Ureter (tissue), 1 donor: ENCODE data around the gene SH3TC1. TPM values are rescaled to one million over a fixed set of nuclear protein-coding genes. Genes with fewer than 3 reads are reported as not detected.

Source experiments
- DNase-seq: peaks from one replicate; pipeline ENCODE4 v3.0.0-alpha.2; 2020; ENCODE audit warnings: low spot score
- total RNA-seq: library from RNA; stranded (reverse); gene quantifications from one replicate; pipeline ENCODE4 v1.2.4, GENCODE V29; 2023
- donor health status: DM: yes; HTN: yes; CAD: no.

The SH3TC1 gene
- total RNA-seq, 1 donor from 2014 or later, result 87.0 TPM

DNA sequence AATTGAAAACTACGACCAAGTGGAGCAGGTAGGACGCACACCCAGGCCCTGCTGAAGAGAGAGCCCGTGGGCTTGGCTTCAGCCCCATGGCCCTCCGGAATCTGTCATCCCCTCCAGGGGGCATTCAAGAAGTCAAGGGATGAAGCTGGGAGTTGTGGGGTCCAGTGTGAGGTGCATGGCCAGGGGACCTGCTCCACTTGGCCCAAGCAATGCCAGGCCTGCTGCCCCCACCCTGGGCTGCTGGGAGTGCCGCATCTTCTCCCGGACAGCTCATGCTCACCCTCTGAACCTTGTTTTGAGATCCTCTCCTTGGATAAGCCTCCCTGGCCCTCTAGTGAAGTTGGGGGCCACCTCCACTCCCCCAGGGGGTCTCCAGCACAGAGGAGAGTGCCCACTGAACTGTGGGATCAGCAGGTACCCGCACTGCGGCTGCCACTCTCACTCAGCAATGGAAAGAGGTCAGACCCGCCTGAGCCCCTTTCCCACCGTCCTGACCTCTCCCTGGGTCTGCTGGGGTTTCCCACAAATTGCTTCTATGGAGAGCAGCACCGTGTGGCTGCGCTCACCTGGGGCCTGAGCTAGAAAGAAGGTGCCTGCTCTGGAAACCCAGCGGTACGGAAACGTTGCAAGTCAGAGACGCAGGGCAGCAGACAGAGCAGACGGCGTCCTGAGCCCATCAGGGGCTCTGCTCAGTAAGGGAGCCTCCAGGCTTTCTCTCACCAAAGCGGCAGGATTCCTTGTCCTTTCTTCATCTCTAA lies 35.5 kb upstream of the SH3TC1 start:
- no peak for DNase-seq

DNA sequence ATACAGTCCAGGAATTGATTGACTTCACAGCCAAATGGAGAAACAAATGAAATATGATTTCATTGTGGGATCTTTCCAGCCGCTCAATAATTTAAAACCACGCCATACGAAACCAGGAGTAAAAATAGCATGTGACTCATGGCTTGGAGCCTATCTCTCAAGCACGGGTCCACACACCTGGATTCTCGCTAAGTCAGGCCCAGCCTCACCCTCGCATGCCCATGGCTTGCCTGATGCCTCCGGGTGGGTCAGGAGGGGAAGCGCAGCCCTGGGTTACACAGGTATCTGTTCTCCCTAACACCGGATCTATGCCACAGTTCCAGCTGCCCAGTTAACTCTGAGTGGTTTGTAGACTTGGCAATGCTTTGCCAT lies 34.9 kb upstream of the SH3TC1 start:
- DNase-seq, result no peak

DNA sequence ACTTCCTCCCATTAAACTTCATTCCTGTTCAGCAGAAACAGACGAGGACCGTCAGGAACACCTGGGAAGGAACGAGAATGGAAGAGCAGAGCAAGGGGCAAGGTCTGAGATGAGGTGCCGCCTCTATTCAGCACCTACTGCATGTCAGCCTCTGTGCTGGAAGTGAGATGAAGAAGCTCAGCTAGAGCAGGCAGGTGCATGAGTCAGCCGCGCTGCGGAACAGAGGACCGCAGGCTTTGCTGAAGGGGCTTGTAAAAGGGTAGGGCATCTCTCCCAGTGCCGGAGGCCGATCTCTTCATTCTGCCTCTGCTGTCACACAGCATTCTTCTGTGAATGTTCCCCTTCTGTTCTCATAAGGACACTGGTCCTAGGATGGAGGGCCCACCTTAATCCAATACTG lies 34.4 kb upstream of the SH3TC1 start:
- no peak for DNase-seq

DNA sequence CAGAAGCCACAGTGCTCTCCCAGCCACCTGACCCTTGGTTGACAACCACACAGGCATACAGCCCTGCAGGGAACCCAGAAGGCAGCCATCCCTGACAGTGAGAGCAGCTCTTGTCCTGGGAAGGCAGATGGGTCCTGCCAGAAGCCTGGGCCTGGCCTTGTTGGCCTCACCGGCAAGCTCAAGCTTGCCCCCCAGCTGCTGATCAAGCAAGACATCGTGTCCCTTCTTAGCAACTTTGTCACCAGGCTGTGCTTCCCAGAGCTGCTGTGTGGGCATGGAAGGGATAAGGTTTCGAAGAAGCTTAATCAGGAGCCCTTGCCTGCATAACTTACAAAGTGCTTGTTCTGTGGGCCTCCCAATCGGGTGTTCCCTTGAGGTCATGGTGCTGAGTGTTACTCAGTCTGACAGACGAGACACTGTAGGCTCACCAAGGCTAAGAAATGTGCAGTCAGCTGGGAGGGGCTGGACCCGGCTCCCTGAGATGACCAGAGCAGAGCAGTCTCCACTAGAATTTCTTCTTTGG lies 33.7 kb upstream of the SH3TC1 start:
- no peak for DNase-seq

DNA sequence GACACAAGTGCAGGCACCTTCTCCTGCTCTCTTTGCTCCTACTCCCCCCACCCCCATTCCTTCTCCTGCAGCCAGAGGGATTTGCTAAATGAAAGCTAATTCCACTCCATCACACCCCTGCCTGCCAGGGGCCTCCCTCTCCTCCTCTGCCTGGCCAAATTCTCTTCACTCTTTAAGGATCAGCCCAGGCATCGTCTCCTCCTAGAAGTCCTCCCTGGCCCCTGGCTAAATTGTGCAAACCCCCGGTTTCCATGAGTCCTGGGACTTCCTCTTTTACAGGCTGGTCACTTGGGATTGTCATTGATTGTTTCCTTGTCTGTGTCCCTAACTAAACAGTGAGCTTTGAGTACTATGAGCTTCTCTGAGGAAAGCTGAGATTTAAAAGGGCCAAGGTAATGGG lies 31.8 kb upstream of the SH3TC1 start:
- no peak for DNase-seq

DNA sequence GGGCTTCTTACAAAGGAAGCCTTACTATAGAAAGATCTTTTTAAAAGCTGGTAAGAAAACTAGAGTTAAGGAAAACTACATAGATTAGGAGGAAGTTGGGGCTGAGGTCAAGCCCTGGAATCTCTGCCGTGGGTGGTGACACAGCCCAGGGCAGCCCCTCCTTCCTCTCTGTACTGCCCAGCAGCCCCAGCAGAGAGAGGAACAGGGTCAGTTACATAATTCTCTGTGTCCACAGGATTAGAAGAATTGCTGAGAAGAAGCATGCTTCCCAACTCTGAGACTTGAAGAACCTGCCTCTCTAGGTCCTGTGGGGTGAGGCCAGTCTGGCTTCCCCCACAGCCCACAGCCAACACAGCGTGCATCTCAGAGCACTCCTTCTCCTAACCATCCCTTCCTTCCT lies 31.3 kb upstream of the SH3TC1 start:
- DNase-seq, result no peak

DNA sequence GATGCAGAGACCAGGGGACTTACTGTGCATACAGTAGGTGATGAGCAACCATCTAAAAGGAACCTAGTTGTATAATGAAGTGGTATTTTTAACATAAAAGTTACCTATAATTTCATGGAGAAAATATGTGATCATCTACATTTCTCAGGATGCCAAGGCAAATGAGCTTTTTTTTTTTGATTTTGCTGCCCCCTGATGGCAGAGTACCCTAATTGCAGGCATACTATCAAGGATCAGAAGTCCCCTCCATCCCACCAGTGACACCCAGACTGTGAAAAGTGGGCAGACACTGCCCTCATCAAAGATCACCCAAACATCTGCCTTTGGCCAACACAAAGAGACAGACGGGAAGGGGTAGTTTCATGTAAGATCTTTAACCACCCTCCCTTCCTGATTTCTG lies 30.9 kb upstream of the SH3TC1 start:
- no peak for DNase-seq

DNA sequence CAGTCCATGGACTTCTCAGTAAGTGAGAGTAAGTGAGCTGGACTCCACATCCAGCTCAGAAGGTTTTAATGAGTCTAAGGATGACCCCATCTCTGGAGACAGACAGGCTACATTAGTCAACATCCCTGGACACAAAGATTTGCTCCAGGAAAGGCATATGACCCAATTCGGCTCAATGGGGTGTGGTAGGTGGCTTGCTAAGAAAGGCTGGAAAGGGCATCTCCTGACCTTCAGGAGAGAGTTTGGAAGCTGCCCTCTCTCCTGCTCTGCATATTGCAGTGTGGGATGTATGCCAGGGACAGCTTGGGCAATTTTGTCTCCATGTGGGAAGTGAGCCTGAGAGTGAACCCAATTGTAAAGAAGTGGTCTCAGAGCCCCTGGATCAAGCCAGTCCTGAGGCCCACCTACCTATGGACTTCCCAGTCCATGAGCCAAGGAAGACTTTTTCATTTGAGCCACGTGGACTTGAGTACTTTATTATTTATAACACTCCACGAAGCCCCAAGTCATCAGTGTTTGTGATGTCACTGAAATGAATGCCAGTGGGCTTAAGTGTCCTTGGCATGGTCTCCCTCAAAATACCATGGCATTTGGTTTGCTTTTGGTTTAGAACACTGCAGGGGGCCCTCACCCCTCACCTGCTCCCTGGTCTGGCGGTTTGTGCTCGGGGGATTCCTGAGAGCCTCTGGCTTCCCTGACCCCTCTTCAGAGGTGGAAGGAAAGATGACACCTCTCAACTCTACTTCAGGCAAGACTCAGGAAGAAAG lies 30.1 kb upstream of the SH3TC1 start:
- DNase-seq, result no peak

DNA sequence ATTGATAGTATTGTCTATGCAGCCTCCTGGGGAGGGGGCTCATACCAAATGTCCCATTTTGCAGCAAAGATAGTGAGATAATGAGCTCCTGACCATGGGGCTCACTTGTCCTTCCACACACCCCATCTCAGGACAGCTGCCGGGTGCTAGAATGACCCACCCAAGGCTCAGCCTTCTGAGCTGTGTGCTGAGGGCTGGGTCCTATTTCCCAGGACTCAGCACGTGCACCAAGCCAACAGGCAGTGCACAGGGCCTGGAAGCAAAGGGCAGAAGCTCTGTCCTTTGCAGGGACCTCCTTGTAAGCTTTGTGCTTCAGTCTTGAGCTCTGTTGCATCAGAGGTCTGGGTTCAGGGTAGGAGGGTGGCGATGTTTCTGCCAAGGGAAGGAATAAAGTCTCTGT lies 29.3 kb upstream of the SH3TC1 start:
- DNase-seq, result no peak

DNA sequence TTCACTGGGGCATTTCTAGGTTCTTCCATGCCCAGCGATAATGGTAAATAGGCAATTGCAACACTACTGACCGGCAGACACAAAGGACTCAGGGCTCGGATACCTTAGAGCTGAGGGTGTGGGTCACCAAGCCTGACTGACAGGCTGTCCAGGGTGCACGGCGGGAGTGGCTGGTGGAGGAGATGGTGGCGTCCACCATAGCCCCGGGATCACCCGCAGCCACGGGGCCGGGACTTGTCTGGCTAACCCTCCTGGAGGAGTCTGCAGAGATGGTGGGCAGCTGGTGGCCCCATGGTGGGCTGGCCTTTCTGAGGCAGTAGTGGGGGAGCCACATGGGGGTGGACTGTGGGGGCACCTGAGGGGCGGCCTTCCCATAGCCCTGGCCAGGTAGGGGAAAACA lies 28.7 kb upstream of the SH3TC1 start:
- DNase-seq, result no peak

DNA sequence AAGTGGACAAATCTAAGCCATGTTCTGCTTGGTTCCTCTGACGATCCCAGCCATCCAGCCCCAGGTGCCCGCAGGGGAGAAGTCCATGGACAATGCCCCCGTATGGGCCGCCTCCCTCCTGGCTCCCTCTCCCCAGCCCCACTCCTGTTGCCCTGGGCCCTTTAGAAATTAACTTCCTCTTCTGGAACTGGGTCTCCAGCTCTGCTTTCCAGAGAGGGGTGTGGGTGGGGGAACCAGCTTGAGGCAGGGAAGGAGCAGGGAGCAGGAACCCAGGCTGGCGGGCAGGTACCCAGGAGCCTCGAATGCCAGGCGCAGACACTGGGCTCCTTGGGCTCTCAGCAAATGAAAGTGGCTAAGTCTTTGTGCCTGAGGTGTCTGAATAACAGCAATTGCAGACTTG lies 27.8 kb upstream of the SH3TC1 start:
- DNase-seq, result no peak

DNA sequence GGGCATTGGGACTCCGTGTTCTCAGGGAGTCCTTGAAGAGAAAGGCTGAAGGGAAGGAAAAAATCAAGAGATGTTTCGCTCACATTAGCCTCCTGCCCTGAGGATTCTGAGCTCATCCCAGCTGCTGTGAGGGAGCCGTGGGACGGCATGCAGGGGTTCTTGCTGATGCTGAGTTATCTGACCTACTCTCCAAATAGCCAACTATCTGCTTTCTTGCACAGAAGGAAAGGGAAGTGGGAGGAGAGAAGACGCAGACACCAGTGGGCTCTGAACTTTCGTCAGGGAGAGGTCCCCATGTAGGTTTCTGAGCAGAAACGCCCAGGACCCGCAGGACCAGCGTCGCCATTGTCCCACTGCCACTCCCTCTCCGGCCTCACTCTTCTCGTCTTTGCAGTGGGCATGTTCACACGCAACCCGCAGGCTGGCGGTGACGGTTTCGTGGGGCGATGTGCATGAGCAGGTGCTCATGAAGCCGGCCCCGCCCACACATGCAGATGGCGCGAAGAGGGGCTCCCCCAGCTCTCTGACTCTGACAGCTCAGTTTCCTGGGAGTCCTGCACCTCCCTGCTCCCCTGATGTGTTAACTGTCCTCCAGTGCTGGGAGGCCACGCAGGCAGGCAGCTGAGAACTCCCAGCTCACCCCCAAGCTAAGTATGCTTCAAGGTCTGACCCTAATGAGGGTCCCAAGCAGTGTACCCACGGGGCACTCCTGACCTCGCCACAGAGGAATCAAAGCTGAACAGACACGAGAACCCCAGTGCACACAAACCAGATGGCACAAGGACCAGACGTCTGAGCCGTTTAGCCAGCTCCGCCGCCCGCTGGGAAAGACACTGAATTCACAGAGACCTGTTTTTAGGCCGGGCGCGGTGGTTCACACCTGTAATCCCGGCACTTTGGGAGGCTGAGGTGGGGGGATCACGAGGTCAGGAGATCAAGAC lies 26.8 kb upstream of the SH3TC1 start:
- DNase-seq, result no peak

DNA sequence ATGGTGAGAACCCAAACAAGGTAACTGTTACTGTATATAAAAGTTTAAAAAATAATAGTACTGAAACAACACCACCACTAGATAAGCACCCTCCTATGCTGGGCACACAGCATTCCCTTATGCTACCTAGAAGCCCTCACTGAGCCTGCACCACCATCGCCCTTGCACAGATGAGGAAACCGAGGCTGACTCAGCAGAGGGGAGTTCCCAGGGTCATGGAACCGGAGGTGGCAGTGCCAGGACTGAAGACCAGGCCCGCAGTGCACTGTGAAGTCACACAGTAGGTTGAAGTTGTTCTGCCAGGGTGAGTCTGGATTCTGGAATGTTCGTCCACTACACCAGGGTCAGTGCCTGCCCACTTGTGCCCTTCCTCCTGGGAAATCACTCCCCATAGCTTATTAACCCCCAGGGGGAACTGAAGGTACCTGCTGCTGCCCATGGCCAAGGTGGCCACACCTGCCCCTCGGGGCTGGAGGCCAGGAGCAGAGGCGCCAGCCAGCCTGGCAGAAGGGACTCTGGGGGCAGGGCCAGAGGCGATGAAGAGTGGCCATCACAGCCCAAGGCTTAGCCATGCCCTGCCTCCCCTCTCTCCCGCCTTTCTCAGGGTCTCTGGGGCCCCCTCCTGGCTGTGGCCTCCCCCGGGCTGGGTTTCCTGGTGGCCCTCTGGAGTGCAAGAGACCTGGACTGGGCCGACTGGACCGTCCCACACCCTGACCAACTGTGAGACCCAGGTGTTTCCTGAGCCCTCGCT lies 25.4 kb upstream of the SH3TC1 start:
- DNase-seq, result no peak

DNA sequence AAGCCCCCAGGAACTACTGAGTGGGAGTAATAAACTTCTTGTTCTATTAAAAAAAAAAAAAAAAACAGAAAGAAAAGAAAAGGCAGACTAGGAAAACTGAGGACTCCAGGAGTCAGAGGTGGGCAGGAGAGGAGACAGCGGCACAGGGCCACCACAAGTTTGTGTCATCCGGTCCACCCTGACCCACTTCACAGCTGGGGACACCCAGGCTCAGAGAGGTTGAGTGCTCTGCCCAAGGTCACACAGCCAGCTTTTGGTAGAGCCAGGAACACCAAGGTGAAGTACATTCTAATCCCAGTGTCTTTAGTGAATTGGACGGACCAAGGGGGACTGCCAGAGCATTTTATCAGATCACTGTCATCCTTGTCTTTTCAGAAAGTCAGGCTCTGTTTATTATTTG lies 24.1 kb upstream of the SH3TC1 start:
- no peak for DNase-seq

DNA sequence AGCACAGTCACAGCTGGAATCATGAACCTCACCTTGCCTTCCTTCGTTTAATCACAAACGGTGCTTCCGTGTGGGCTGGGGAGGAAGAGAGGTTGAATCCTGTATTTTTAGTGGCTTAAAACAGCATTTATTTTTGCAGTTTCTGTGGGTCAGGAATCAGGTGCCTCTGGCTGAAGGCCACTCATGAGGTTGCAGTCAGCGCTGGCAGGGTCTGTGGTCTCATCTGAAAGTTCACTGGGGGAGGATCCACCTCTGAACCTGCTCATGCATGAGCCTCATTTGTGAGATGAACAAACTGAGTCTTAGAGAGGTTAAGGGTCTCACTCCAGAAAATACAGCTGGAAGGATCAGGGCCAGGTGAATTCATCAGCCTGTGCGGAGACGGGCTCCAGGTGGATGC lies 23.4 kb upstream of the SH3TC1 start:
- DNase-seq, result no peak

DNA sequence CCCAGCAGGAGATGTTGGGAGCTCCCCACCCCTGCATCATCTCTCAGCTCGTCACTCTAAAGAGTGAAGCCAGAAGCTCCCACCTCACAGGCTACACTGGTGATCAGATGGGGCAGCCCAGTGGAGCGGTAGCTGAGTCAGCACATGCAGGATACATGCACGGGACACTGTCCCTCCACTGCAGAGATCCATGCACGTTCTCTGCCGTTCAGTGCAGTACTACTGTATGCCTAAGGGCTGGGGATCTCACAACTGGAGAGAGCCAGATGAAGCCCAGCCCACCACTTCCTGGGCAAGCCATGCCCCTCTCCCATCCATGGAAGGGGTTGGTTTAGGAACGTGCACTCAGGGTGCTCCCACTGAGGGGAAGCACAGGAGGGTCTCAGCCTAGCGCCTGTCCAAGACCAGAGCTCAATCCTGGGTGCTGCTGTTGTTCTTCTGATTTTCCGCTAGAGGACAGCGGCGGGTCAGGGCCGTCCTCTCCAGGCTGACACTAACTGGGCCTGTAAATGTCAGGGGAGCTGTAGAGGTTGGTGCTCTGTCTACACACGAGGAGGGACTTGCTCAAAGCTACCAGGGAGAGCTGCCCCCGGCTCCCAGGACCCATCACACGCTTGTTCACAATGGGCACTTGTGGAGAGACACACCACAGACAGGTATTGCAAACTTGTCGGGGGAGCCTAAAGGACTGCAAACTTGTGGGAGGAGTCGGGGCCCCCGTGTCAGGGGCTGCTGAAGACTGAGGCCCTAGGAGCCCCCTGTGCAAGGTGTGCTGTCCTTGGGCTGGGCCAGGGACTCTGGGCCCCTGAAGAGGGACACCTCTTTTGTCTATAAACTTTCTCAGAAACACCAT lies 22.3 kb upstream of the SH3TC1 start:
- DNase-seq, result no peak

DNA sequence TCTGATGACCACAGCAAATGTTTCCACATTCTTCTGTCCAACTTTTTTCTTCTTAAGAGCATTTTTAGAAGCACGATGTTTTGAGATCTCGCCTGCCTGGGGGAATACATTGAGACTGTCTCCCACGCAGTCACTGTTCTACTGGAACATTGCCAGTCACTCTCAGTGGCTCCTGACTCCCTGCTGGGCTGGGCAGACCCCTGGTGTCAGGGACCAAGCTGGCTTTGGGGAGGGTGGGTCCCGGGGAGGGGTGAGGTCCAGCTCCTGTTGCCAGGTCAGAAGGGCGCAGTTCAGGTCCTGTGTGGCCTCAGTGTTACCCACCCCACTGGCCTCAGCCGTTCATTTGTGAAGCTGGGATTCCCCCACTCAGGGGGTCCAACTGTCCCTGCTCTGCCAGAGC lies 21.5 kb upstream of the SH3TC1 start:
- DNase-seq, result no peak

DNA sequence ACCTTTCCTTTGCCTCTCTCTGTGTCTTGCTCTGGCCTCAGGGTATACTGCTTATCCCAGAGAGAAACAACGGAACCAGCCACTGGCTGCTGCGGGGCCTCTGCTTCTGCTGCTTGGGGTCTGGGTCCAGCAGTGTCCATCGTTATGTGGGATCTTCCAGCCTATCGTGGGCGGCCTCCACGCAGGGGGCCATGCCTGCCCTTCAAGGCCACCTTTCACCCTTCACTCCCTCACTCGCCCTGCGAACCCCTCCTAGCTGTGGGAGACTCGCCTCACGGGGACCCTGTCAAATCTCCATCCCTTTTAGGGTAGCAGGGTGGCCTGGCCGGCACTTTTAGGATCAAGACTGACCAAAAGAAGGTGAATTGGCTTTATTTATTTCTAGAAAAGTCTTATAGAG lies 21.1 kb upstream of the SH3TC1 start:
- DNase-seq, result no peak

DNA sequence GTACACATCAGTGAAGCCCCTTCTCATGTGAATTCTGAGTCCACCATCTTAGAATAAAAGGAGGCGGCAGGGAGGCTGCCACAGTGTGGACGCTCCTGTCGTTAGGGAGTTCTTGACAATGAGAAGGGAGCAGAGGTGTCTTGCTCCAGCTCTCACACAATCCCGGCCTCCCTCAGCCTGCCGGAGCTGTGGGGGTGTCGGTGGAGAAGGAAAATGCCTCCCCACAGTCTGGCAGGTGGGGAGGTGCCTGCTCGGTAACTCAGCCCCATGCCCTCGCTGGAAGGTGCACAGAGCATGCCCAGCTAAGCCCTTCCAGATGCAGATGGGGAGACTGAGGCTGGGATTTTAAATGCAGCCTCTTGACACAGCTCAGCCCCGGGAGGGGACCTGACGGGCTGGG lies 20.0 kb upstream of the SH3TC1 start:
- DNase-seq, result no peak

DNA sequence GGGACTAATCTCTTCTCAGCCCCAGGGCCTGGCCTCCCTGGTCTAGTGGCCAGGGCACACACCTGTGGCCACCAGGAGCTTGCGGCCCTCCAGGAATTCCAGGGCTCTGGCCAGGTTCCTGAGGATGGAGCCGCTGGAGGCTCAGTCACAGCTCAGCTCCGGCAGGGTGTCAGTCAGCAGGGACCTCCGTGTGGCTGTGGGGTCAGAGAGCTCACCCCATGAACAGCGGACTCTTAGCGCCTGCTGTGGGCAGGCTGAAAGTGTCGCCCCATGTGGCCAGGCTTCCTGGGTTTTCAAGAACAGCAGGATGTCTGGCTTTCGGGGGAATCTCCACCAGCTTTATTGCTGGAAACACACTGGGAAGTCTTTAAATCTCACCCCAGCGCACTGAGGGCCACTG lies 19.3 kb upstream of the SH3TC1 start:
- DNase-seq, result no peak
